Tibial artery (tissue), 4 donors: ENCODE measurements around the gene GNG8.

Source experiments
- DNase-seq, 2 donors: peaks; one replicate each; pipeline ENCODE4 v3.0.0-alpha.2; 2019
- H3K27ac ChIP-seq, 2 donors: fragments of 200-600 bp; sonication (generic) in 1 of 2; 1 replicate in 1 of 2; 2 replicates in 1 of 2; pipeline ENCODE4 v1.5.1; 2018 to 2019; ENCODE audit warnings: mild to moderate bottlenecking in 1 of 2
- H3K27me3 ChIP-seq, 2 donors: fragments of 200-600 bp; sonication (generic) in 1 of 2; one replicate each; pipeline versions ENCODE4 v1.5.1 to v1.6.0; 2016 to 2019
- H3K36me3 ChIP-seq, 3 donors: fragments of 200-600 bp; sonication (generic) in 2 of 3; one replicate each; pipeline ENCODE4 v1.5.1; 2016 to 2019; ENCODE audit warnings: mild to moderate bottlenecking in 2 of 3
- H3K4me1 ChIP-seq, 4 donors: fragments of 200-600 bp; sonication (generic) in 2 of 4; 1 replicate in 3 of 4; 2 replicates in 1 of 4; pipeline ENCODE4 v1.5.1; 2016 to 2019
- H3K4me3 ChIP-seq, 2 donors: fragments of 200-600 bp; sonication (generic) in 1 of 2; 1 replicate in 1 of 2; 2 replicates in 1 of 2; pipeline ENCODE4 v1.5.1; 2018 to 2019; ENCODE audit warnings: mild to moderate bottlenecking in 2 of 2
- H3K9me3 ChIP-seq, 3 donors: fragments of 200-600 bp; sonication (generic) in 1 of 3; one replicate each; pipeline ENCODE4 v1.5.1; 2016 to 2019
- CTCF ChIP-seq, 2 experiments: fragments of 200-600 bp in 1 of 2; fragments of 450-650 bp in 1 of 2; IDR thresholded peaks; one replicate each; pipeline ENCODE4 v1.5.1; 2017 to 2019; ENCODE audit warnings: antibody characterized with exemption in 2 of 2, mild to moderate bottlenecking in 1 of 2, moderate library complexity in 1 of 2
- intact Hi-C: fragments of 100-400 bp; cut with DNase I; formaldehyde crosslinking; loops from one replicate; pipeline ENCODE4 v1.15.0; 2023; ENCODE audit warnings: low total_unique reads

The GNG8 gene

GRCh38 chr19:46624958-46625661 lies 10.9 kb downstream of the GNG8 start, which contains the start of gene PTGIR:
PTGIR (minus strand) TSS chr19:46625089; CDS start chr19:46624225, 864 bp downstream.
- H3K27ac ChIP-seq: peak within 1 kb of the TSS; percentile 90 to 94
- no peaks in the 10 kb centered on the region for H3K36me3 ChIP-seq
- intact Hi-C loops: no loop called here
- no peaks in the 10 kb centered on the region for H3K9me3 ChIP-seq
- no peaks in the 10 kb centered on the region for H3K27me3 ChIP-seq
- DNase-seq: peak; percentile 92 to 96
- H3K4me3 ChIP-seq: peak within 1 kb of the TSS; percentile 46 to 49
- peaks cover 0 to 82% (median 70%) of the 10 kb centered on the region in 4 donors for H3K4me1 ChIP-seq
- no peak for TF ChIP-seq CTCF (IDR thresholded peaks at IDR 0.05)

GRCh38 chr19:46623915-46624502 lies 12.0 kb downstream of the GNG8 start:
- Histone ChIP-seq H3K36me3 (no peaks in the 10 kb centered on the region), H3K9me3 (no peaks in the 10 kb centered on the region), H3K4me3 (peak overlapping the region; percentile 46 to 49), H3K4me1 (peaks cover under 1 to 87% (median 78%) of the 10 kb centered on the region in 4 donors), H3K27me3 (no peaks in the 10 kb centered on the region), H3K27ac (peak overlapping the region; percentile 90 to 94)
- intact Hi-C loops: no loop called here
- no peak for TF ChIP-seq CTCF (IDR thresholded peaks at IDR 0.05)
- peak in 1 of 2 donors; percentile 70 for DNase-seq

- intact Hi-C loops: no loop called here
- DNase-seq: no peak
- TF ChIP-seq CTCF (IDR thresholded peaks at IDR 0.05): no peak
- Histone ChIP-seq H3K4me1 (peaks cover 7 to 96% (median 87%) of the 10 kb centered on the region in 4 donors), H3K27ac (peak overlapping the region; percentile 90 to 94), H3K9me3 (no peaks in the 10 kb centered on the region), H3K4me3 (peak overlapping the region; percentile 46 to 49), H3K36me3 (no peaks in the 10 kb centered on the region), H3K27me3 (no peaks in the 10 kb centered on the region)
These were observed 13.9 kb downstream of the GNG8 start for GRCh38 chr19:46622118-46622446.

GRCh38 chr19:46621191-46622117 lies 14.5 kb downstream of the GNG8 start:
- Histone ChIP-seq H3K27ac (peak overlapping the region; percentile 90 to 94), H3K36me3 (no peaks in the 10 kb centered on the region), H3K27me3 (no peaks in the 10 kb centered on the region), H3K9me3 (no peaks in the 10 kb centered on the region), H3K4me1 (peaks cover 7 to 96% (median 87%) of the 10 kb centered on the region in 4 donors), H3K4me3 (peak overlapping the region; percentile 46 to 49)
- intact Hi-C loops: no loop called here
- peak in 1 of 2 experiments; percentile 18 for TF ChIP-seq CTCF (IDR thresholded peaks at IDR 0.05)
- DNase-seq: peak in 1 of 2 donors; percentile 71

GRCh38 chr19:46620716-46621115 lies 15.3 kb downstream of the GNG8 start:
- intact Hi-C loops: no loop called here
- Histone ChIP-seq H3K27ac (peak overlapping the region; percentile 90 to 94), H3K4me1 (peaks cover 7 to 89% (median 80%) of the 10 kb centered on the region in 4 donors), H3K4me3 (peak overlapping the region; percentile 46 to 49), H3K9me3 (no peaks in the 10 kb centered on the region), H3K36me3 (no peaks in the 10 kb centered on the region), H3K27me3 (no peaks in the 10 kb centered on the region)
- peak in 1 of 2 donors; percentile 89 for DNase-seq
- no peak for TF ChIP-seq CTCF (IDR thresholded peaks at IDR 0.05)
